Measurements from ENCODE around the gene KLHL26.

DNA sequence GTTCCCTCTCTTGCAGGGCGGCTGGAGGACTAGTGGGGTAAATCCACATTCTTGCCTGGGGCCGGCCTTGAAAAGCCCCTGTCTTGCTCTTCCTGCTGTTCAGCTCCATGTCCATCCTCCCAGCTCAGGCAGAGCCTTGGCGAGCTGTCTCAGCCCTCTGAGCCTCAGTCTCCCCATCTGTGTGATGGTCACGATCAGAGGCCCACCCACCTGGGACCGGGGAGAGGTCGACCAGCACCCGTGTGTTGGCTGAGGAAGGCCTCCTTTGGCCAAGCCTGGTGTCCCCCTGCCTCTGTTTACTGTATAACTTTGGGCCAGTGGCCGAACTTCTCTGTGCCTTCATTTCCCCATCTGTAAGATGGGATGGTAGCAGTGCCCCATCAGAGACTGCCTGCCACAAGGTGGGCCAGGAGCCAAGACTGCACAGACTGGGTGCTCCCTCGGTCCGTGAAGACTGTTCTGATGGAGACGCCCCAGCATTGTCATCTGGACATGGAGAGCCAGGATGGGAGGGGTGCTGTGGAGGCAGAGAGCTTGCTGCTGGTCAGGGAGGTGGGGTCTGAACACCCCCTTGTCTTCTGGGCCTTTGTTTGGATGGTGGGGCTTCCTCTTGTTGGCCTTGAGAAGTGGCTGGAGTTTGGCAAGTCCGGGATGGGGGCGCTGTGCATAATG, 18.5 kb downstream of the KLHL26 start:
- TF ChIP-seq CTCF (IDR thresholded peaks at IDR 0.05; ENCODE audit: borderline replicate concordance, extremely low read depth, low read length, poor library complexity, severe bottlenecking) (no peak), EZH2 (IDR thresholded peaks at IDR 0.05; ENCODE audit: borderline replicate concordance, low read depth, low read length, severe bottlenecking) (no peak)

All from DND-41 (cell line).